SK-MEL-5 (cell line): ENCODE results near the gene ETFRF1. TPM values are rescaled to one million over a fixed set of nuclear protein-coding genes. Genes with fewer than 3 reads are reported as not detected.

Experiments
- DNase-seq: peaks from one replicate; pipeline ENCODE4 v3.0.0-alpha.2; 2016; ENCODE audit warnings: low read depth, low spot score
- in situ Hi-C: cut with HindIII; loops from 2 replicates; pipeline ENCODE4 v1.10.0; 2016; ENCODE audit warnings: low sequenced_read_pairs, high pct_unique_total_duplicates, low pct_unique_long_range_greater_than_20kb
- total RNA-seq: library from RNA; depleted of rRNA; stranded (reverse); fragments of >200 nt; shearing (Covaris generic); gene quantifications from 2 replicates; pipeline ENCODE4 v1.2.3, GENCODE V29; 2014

Gene ETFRF1
- total RNA-seq, 1 experiment from 2014 or later, result 25.9 TPM

GRCh38 chr12:25202137-25202536, 7.1 kb downstream of the ETFRF1 start:
- DNase-seq, result no peak
- in situ Hi-C loops, result no loop called here

DNA sequence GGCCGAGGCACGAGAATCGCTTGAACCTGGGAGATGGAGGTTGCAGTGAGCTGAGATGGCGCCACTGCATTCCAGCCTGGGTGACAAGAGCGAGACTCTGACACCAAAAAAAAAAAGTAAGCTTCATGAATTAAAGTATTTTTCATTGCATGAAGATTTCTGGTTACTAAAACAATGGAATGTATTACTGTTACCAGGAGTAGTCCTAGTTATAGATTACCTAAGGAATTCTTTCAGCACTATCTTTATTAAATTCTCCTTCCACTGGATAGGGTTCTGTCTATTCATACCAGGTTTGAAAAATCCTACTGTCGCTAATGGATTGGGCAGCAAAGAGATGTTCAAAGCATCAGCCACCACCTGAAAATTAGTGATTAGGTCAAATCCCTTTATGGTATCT, 12.4 kb downstream of the ETFRF1 start:
- in situ Hi-C loops, result no loop called here
- DNase-seq, result no peak

GRCh38 chr12:25207846-25208245, 12.8 kb downstream of the ETFRF1 start:
- no peak for DNase-seq
- in situ Hi-C loops, result no loop called here

DNA sequence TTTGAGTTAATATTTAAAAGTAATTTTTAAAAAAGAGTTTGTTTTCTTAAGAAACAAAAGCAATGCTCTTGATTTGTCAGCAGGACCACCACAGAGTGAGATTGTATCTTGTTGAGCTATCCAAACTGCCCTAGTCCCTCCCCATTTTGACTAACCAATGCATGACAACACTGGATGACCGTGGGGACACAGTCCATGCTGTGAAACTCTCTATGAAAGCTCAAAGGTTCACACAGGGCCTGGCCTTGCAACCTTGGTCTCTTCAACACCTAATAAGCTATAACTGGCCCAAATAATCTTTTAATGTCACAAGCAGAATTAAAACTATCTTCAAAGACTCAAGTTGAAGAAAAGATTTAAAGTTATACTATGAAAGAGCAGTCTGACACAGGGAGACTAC, 13.5 kb downstream of the ETFRF1 start:
- DNase-seq, result no peak
- in situ Hi-C loops, result no loop called here

GRCh38 chr12:25213338-25213737, 18.3 kb downstream of the ETFRF1 start:
- no peak for DNase-seq
- in situ Hi-C loops, result no loop called here

GRCh38 chr12:25236190-25236589, 41.2 kb downstream of the ETFRF1 start:
- DNase-seq, result no peak
- in situ Hi-C loops, result no loop called here

GRCh38 chr12:25236626-25237025, 41.6 kb downstream of the ETFRF1 start:
- no peak for DNase-seq
- in situ Hi-C loops, result no loop called here

DNA sequence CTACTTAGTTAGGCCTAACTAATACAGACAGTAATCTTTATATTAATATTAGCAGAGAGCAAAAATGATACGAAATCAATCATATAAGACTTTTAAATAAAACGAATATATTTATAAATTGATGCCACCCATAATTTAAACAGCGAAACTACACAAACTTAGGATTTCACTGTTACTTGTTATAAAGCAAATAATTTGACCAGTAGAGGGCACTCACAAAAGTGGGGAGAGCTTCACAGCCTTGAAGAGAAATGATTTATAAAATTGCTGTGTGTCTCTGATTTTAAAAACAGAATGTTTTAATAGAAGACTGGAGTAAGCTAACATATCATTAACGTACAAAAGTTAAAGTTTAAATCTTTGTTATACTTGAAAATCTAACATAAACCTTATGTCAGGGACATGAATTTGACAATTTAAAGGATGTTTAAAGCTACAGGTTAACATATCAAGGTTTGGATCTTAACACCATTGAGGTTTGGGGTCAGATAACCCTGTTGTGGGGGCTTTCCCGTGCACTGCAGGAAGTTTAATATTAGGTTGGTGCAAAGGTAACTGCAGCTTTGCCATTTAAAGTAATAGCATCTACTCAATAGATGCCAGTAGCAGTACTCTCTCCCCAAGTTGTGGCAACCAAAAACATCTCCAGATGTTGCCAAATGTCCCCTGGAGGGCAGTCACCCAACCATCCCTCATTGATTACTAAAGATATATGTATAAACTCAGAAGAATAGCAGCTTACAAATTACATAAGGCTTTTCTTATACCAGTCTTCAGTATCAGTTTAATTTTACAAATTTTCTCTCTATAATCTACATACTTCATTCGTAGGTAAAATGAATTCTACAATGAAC, 46.4 kb downstream of the ETFRF1 start:
- in situ Hi-C loops, result no loop called here
- DNase-seq, result peak; percentile 68

GRCh38 chr12:25242981-25243679, 48.1 kb downstream of the ETFRF1 start:
- no peak for DNase-seq
- in situ Hi-C loops, result no loop called here

- no peak for DNase-seq
- in situ Hi-C loops, result no loop called here
These were observed 48.6 kb downstream of the ETFRF1 start for GRCh38 chr12:25243680-25243990.

DNA sequence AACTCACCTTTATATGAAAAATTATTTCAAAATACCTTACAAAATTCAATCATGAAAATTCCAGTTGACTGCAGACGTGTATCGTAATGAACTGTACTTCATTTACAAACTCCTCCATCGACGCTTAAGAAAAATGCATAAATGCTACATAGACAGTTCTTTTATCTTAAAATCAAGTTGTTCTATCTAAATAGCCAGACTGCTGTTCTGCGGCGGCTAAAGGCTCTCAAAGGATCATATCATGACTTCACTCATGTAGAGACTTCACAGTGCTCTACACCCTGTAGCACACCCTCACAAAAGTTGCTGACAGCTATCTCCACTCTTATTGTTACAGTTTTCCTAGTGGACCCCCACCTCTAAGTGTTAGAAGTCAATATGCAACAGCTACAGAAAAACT, 50.5 kb downstream of the ETFRF1 start:
- in situ Hi-C loops, result no loop called here
- DNase-seq, result no peak

DNA sequence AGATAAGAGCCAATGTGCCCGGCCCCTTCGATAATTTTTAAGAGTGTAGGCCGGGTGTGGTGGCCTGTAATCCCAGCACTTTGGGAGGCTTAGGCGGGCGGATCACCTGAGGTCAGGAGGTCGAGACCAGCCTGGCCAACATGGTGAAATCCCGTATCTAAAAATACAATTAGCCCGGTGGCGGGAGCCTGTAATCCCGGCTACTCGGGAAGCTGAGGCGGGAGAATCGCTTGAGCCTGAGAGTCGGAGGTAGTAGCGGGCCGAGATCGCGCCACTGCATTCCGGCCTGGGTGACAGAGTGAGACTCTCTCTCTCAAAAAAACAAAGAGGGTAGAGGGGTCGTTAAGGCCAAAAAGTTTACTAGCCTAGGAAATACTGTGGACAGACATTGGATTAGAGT, 53.1 kb downstream of the ETFRF1 start:
- in situ Hi-C loops, result no loop called here
- DNase-seq, result no peak

DNA sequence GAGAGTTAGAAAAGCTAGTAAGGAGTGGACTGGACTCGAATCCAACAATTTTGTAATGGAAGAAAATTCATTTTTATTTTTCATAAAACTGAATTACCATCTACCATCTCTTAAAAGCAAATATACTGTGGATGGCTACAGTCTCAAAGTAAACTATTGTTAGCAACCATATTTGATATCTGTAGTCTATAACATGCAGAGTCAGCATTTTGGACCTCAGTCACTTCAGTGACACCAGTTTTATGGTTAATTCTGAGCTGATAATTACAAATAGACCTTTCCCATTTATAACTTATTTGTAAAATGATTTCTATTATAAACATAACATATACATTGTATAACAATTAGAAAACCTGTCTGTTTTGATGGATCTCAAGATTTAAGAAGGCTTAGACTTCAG, 53.7 kb downstream of the ETFRF1 start:
- in situ Hi-C loops, result no loop called here
- DNase-seq, result no peak

DNA sequence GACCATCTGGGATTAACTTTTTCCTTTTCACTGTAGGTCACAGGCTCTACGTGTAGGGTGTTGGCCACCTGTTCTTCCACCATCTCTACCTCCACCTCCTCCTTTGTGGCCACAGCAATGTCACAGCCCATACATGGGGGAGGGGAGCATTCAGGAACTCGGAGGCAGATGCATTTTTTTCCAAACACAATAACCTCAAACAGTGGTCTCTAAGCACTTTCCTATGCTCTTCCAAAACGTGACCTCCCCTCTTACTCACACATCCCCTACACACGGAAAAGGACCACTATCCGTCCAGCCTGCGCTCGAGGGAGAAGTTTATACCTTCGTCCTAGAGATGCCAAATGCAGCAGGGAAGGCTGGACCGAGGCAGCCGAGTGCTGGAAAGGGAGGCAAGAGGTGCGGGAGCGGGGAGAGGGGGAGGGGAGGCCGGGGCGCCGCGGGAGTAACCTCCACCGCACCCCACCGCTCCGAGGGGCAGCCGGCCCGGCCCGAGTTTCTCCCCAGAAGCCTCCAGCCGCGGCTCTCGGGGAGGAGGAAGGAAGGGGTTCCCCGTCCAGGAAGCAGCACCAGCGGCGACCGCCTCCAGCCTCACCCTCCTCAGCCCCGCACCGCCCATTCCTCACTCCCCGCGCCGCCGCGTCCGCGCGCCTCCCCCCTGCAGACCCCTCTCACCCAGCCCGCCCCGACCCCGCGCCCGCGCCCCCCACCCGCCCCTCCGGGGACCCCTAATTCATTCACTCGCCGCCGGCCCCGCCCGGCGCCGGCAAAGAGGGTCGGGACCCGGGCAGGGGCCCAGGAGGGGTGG, 55.1 kb downstream of the ETFRF1 start:
- in situ Hi-C loops, result no loop called here
- peak; percentile 28 for DNase-seq

GRCh38 chr12:25250744-25251730, 56.0 kb downstream of the ETFRF1 start, which contains the start of gene KRAS:
TSS of gene KRAS (minus strand) at chr12:25250929.
- peak; percentile 97 for DNase-seq
- in situ Hi-C loops, result no loop called here

GRCh38 chr12:25251769-25252168, 56.7 kb downstream of the ETFRF1 start:
- in situ Hi-C loops, result no loop called here
- no peak for DNase-seq

DNA sequence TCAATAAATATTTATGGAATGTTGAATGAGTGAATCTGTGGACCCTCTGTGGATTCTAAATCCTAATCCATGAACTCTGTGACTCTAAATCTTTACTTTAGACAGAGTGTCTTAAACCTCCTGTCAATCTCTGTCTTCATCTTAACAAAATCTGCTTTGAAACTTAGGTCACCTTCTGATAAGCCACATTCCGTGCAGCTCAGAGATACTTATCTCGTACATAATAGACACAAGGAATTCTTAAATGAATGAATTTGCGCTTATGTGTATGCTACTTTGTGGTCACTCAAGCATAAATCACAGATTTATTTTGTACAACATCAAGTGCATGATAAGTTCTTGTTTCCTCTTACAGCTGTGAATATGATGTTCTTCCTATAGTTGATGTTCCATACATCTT, 57.9 kb downstream of the ETFRF1 start:
- DNase-seq, result no peak
- in situ Hi-C loops, result no loop called here
